Measurements from ENCODE around the gene RIBC2.

RIBC2 gene

DNA sequence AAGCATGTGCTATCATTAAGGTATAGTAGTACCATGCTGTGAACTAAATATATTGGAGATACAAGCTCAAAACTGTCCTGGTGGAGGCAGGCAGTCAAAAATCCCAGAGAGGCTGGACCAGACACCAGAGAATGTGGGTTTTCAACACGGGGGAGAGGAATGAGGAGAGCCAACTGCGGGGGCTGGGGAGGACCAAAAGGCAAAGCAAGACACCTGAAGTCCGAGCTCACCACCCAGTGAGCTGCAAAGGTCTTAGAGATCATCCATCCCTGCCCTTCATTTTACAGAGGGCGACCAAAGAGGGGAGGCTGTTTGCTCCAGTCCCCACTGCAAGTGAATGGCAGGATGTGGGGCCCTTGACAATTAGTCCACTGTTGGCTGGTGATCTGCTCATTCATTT, 10.0 kb downstream of the RIBC2 start:
- TF ChIP-seq, protein P1, sequence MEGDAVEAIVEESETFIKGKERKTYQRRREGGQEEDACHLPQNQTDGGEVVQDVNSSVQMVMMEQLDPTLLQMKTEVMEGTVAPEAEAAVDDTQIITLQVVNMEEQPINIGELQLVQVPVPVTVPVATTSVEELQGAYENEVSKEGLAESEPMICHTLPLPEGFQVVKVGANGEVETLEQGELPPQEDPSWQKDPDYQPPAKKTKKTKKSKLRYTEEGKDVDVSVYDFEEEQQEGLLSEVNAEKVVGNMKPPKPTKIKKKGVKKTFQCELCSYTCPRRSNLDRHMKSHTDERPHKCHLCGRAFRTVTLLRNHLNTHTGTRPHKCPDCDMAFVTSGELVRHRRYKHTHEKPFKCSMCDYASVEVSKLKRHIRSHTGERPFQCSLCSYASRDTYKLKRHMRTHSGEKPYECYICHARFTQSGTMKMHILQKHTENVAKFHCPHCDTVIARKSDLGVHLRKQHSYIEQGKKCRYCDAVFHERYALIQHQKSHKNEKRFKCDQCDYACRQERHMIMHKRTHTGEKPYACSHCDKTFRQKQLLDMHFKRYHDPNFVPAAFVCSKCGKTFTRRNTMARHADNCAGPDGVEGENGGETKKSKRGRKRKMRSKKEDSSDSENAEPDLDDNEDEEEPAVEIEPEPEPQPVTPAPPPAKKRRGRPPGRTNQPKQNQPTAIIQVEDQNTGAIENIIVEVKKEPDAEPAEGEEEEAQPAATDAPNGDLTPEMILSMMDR (IDR thresholded peaks at IDR 0.05; ENCODE audit: low read depth, low read length, missing control alignments), result no peak

DNA sequence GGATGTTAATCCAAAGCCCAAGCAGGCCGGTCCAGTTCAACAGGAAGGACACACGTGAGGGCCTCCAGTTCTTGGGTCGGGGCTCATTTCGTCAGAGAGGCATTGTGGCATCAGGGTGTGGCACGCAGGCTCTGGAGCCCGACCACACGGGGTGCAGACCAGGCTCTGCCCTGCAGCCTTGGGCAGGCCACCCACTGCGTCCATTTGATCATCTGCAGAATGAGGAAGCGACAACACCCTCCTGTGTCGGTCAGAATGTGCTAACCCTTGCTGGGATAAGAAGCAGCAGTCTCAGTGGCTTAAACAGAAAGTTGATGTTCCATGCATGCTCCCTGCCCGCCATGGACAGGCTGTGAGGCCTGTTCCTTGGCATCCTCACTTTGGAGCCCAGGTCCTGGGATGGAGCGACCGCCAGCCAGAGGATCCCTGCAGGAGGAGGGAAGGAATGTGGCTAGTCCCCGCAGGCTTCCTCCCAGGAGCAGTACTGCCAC, 10.8 kb downstream of the RIBC2 start:
- no peak for DNase-seq (ENCODE audit: low read depth)
- TF ChIP-seq, protein P1 (IDR thresholded peaks at IDR 0.05; ENCODE audit: low read depth, low read length, missing control alignments), result no peak
- no peak overlapping the region for H3K4me3 ChIP-seq (ENCODE audit: low read depth, low read length)

More for the DNA sequence above, 10.0 kb downstream of the RIBC2 start:
- no peak for DNase-seq (ENCODE audit: low read depth)
- H3K4me3 ChIP-seq (ENCODE audit: low read depth, low read length), result no peak overlapping the region

DNA sequence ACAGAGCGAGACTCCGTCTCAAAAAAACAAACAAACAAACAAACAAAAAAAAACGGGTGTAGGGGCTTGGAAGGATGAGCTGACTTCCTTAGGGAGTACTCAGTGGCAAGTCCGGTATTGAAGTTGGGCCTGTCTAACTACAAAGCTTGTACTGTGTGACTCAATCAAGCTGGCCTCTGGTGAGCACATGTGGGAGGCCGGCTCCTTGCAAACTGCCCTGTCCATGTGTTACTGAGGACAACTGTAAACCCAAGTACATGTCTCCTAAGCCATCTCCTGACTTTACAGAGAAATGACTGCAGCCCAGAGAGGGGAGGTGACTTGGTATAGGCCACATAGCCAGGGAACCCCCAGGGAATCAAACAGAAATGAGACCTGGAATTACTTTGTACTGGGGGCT, 11.6 kb downstream of the RIBC2 start:
- no peak overlapping the region for H3K4me3 ChIP-seq (ENCODE audit: low read depth, low read length)
- no peak for DNase-seq (ENCODE audit: low read depth)
- TF ChIP-seq, protein P1 (IDR thresholded peaks at IDR 0.05; ENCODE audit: low read depth, low read length, missing control alignments), result no peak

DNA sequence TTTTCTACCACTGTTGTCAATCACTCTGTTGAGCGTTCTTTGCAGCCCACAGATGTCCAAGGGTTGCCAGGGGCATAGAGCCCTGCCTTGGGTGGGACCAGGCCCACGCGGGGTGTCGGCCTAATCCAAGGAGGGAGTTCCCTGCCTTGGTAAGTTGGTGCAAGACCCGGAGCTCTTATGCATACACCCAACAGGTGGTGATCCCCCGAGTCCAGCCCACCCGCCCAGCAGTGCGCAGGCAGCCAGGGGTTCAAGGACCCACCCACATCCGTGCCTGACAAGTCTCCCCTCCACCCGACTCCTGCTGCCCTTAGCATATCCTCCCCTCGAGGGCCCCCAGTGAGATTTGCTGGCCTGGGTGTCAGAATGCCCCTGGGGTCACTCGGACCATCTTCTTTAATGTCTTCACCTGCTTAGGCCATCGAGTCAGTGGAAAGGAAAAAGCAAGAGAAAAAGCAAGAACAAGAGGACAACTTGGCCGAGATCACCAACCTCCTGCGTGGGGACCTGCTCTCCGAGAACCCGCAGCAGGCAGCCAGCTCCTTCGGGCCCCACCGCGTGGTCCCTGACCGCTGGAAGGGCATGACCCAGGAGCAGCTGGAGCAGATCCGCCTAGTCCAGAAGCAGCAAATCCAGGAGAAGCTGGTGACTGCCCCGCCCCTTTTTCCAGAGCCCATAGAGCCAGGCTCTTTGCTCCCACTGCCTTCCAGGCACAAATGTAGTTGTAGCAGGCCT, 12.2 kb downstream of the RIBC2 start:
- H3K4me3 ChIP-seq (ENCODE audit: low read depth, low read length), result no peak overlapping the region
- TF ChIP-seq, protein P1 (IDR thresholded peaks at IDR 0.05; ENCODE audit: low read depth, low read length, missing control alignments), result no peak
- DNase-seq (ENCODE audit: low read depth), result no peak

DNA sequence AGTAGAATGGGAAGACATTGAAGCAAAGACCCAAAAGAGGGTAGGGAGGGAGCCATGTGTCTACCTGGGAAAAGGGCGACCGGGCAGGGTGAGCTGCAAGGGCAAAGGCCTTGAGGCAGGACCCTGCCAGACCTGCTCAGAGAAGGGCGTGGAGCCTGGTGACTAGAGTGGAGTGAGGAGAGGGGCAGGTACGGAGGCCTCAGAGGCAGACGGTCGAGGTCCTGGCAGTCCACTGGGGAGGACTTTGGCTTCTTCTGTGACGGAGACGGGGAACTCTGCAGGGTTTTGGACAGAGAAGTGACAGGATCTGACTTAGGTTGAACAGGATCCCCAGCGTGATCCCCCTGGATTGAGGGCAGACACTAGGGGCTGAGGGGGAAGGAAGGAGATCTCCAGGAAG, 12.9 kb downstream of the RIBC2 start:
- TF ChIP-seq, protein P1 (IDR thresholded peaks at IDR 0.05; ENCODE audit: low read depth, low read length, missing control alignments), result no peak
- DNase-seq (ENCODE audit: low read depth), result no peak
- no peak overlapping the region for H3K4me3 ChIP-seq (ENCODE audit: low read depth, low read length)

DNA sequence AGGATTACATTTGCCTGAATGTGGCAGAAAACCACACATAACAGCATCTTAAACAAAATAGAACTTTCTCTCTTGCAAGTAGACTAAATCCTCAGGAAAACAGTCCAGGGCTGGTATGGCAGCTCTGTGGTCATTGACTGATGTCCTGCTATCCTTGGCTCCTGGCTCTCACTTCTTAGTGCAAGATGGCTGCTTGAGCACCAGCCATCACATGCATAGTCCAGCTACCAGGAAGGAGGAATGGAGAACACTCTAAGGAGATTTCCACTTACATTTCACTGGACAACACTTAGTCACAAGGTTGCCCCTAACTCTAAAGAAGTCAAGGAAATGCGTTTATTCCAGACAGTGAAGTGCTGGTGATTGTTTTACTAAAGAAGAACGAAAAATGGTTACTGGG, 13.6 kb downstream of the RIBC2 start:
- TF ChIP-seq, protein P1 (IDR thresholded peaks at IDR 0.05; ENCODE audit: low read depth, low read length, missing control alignments), result no peak
- no peak overlapping the region for H3K4me3 ChIP-seq (ENCODE audit: low read depth, low read length)

More for the DNA sequence above, 13.6 kb downstream of the RIBC2 start:
- no peak for DNase-seq (ENCODE audit: low read depth)
